Stimulated activated CD4-positive, alpha-beta T cell treated with anti-CD3 and anti-CD28 coated beads, Interleukin-12 subunit alpha, Interleukin-12 subunit beta, amount 100 ng/mL, for 24 hours (primary cell): ENCODE data around the gene TDRKH.
"Not testable (repeated sequence)": the region's sequence is repeated elsewhere in the genome, so short reads cannot be mapped to it uniquely, and the experiment has no call there.

Source experiments
- DNase-seq, 2 experiments: peaks; one replicate each; pipeline ENCODE4 v3.0.0-alpha.2; 2020; ENCODE audit warnings: low read depth in 2 of 2

TDRKH gene

DNA sequence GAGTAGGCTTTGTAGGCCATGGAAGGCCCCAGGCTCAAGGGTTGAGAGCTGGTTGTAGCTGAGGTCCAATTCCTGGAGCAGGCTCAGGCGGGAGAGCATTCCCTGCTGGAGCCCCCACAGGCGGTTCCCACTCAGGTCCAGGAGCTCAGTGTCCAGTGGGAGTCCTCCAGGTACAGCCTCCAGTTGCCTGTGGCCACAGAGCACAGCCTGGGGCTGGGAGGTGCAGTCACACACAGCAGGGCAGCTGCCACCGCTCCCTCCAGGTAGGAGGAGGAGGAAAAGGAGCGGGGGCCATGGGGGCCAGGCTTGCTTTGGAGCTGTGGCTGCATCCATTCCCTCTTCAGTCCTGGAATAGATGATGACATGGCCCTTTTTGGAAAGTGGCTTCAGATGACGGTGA lies 12.1 kb upstream of the TDRKH start:
- no peak for DNase-seq

- no peak for DNase-seq
Measured at GRCh38 chr1:151801846-151802245, 11.5 kb upstream of the TDRKH start.

- no peak for DNase-seq
Measured at GRCh38 chr1:151801310-151801820, 11.1 kb upstream of the TDRKH start.

DNA sequence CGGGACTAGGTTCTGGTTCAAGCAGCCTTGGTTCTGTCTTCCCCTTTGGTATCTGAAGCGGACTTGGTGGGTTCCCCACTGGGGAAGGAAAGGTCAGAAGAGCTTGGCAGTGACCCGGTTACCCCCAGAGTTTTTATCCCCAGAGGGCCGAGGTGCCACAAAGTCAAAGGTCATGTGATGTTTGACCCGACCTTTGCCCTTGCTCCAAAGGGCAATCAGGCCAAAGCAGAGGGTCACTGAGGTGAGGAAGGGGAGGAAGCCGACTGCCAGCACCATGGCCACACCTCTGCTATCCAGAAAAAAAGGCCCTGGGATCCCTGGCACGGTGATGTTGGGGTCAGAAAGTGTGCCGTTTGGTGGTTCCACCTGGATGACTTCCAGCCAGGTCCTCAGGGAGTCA lies 10.5 kb upstream of the TDRKH start:
- no peak for DNase-seq

- DNase-seq = no peak
Measured at GRCh38 chr1:151799179-151800022, 9.1 kb upstream of the TDRKH start.

- no peak for DNase-seq
Measured at GRCh38 chr1:151798571-151798970, 8.3 kb upstream of the TDRKH start.

DNA sequence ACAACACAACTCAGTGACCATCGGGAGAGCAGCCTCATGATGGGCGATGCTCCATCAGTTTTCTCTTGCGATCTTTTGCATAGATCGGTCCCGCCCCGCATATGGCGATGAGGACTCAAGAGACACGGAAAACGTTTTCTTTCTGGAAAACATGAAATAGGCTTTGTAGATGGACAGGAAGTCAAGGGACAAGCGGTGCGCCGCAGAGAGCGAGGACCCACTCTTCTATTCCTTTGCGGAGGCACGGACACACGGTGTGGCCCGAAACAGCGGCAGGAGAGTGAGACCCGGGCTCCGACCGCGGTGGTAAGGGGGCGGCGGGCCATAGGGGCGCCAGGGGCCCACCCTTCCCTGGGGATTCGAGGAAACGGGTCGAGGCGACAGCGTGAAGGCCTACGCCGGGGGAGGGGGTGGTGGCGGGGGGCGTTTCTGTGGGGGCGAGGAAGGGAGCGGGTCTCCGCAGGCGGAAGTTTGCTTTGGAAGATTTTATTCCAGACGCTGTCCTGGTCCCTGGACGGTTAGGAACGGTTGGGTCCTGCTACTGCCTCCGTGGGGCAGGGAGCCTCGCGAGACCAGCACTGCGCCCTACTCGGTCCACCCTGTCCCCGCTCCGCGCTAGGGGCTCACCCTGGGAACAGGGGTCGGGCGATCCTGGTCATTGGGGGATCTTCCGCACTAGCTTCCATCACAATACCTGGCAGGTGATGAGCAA lies 796 bp upstream of the TDRKH start:
- DNase-seq = no peak

- DNase-seq = no peak
Measured at GRCh38 chr1:151787689-151788088, 2.6 kb downstream of the TDRKH start.

DNA sequence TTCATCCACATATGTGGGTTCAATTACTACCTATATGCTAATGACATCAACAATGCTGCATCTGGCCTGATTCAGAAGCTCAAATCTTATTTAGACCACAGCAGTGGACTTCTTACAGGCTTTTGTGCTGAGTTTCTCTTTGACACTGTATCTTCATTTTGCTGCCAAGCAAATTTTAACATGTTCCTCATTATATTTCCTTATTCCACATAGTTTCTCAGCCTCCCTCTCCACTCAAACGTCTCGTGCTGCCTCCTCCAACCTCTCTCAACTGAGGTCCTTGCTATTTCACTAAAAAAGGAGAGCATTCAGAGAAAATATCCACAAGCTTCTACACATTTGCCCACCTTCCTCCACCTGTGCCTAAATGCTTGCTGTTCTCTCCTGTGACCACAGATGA lies 6.5 kb downstream of the TDRKH start:
- no peak for DNase-seq

DNA sequence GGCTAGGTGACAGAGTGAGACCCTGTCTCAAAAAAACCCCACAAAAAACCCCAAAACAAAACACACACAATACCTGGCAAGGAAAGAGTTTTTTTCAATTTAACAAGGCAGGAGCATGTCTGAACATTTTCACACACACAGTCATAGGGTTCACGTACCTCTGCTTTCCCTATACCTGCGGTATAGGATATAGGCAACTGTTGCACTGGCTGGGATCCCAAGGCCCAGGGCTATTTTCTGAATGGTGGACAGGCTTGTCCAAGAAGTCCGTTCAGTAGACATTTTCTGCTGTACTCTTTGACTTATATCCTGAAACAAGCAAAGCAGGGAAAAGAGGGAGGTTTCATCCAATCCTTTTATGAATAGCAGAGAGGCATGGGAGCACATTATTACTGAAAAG lies 7.6 kb downstream of the TDRKH start:
- DNase-seq = no peak

GRCh38 chr1:151782026-151782425 lies 8.3 kb downstream of the TDRKH start:
- DNase-seq = not testable (repeated sequence)

DNA sequence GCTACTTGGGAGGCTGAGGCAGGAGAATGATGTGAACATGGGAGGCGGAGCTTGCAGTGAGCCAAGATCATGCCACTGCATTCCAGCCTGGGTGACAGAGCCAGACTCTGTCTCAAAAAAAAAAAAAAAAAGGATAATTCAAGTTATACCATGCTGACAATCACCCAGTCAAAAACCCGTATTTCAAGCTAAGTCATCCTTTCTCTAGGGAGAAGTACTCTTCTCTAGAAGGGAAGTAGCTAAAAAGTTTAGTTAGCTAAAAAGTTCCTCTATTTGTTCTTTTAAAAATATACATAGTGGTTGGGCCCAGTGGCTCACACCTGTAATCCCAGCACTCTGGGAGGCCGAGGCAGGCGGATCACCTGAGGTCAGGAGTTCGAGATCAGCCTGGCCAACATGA lies 9.6 kb downstream of the TDRKH start:
- not testable (repeated sequence) for DNase-seq

GRCh38 chr1:151779852-151780251 lies 10.4 kb downstream of the TDRKH start:
- no peak for DNase-seq

DNA sequence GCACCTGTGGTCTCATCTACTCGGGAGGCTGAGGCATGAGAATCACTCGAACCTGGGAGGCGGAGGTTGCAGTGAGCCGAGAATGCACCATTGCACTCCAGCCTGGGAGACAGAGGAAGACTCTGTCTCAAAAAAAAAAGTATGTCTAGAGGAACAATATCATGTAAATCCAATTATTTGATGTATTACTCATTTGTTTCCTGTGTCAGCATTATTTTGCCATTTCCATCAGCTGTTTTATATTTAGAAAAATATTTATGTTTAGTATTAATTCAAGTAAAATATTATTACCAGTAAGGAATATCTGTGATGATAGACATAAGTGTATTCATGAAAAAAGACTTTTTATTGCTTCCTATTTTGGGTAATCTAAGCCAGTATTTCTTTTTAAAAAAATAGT lies 13.0 kb downstream of the TDRKH start:
- no peak for DNase-seq

DNA sequence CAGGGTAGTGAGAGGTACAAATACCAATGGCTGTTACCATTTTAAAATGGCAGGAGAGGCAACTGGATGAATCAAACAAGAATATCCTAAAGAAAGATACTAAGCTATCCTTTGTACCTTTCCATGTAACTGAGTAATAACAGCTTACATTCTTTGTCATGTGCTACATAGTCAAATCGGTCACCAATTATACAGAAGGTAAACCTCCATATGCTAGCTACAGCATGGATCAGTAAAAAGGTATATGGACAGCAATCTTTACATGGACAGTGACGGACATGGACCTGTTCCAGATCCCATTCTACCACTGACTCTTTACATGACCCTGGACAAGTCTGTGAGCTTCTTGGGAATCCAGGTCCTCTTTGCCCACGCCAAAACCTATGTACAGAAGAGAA lies 13.6 kb downstream of the TDRKH start:
- no peak for DNase-seq

DNA sequence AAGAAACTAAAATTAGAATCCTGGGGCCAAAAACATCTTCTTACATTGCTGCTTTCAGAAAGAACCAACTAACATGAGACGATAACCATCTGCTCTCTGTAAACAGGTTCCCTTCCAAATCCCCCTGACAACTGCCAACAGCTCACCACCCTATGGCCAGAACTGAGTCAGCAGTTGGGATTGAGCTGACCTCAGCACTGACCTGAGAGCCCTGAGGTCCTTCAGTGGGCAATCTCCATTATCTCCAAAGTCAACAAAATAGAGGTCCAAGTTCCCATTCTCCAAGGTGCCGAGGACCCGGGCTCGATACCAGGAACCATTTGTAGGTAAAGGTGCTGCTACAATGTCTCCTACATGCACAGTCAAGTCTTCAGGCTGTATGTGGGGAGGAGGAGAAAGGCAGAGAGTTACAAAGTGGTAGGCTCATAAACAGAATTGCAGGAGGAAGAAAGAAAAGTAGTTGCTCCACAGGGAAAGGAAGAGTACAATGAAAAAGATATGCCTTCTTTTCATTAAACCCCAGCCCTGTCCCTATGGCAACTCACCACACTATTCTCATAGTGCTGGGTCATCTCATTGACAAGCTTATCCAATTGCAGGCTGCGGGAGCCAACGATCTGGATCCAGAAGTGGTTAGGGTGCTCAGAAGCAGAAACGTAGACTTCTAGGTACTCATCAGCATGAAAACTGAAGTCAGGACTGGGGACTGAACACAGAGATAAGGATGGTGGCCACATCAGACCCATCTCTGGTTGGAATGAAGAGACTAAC lies 14.2 kb downstream of the TDRKH start:
- DNase-seq = no peak

DNA sequence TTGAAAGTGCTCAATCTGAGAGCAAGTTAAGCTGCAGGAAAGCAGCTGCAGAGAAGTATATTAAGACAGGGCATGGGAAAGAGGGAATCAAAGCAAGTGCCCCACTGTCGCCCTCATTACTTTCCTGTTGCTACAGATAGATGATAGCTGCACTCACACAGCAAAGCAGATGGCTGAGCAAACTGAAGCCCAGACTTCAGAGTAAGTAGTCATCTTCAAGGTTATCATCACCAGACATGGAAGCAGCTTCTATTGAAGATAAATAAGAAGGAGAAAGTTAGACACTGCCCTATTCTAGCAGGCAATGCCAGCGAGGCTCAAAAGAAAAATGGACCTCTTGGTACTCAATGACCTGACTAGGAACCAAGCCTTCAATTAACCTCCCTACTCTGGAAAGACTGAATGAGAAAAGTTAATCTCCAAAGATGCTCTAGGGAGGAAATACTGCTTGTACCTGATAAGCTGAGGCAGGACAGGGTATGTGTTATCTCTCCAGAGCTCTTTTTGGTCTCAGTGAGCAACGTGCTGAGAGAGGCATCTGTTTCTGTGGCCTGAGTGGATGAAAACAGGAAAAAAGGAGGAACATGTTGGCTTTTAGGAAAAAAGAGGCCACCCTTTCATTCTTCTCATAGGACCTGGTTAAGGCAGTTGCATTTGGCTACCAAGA lies 15.9 kb downstream of the TDRKH start:
- DNase-seq = no peak

GRCh38 chr1:151773702-151774101 lies 16.6 kb downstream of the TDRKH start:
- DNase-seq = no peak

DNA sequence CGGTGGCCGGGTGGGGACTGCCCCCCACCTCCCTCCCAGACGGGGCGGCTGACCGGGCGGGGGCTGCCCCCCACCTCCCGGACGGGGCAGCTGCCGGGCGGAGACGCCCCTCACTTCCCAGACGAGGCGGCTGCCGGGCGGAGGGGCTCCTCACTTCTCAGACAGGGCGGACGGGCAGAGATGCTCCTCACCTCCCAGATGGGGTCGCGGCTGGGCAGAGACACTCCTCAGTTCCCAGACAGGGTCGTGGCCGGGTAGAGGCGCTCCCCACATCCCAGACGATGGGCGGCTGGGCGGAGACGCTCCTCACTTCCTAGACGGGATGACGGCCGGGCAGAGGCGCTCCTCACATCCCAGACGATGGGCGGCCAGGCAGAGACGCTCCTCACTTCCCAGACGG lies 21.0 kb downstream of the TDRKH start:
- DNase-seq = not testable (repeated sequence)

DNA sequence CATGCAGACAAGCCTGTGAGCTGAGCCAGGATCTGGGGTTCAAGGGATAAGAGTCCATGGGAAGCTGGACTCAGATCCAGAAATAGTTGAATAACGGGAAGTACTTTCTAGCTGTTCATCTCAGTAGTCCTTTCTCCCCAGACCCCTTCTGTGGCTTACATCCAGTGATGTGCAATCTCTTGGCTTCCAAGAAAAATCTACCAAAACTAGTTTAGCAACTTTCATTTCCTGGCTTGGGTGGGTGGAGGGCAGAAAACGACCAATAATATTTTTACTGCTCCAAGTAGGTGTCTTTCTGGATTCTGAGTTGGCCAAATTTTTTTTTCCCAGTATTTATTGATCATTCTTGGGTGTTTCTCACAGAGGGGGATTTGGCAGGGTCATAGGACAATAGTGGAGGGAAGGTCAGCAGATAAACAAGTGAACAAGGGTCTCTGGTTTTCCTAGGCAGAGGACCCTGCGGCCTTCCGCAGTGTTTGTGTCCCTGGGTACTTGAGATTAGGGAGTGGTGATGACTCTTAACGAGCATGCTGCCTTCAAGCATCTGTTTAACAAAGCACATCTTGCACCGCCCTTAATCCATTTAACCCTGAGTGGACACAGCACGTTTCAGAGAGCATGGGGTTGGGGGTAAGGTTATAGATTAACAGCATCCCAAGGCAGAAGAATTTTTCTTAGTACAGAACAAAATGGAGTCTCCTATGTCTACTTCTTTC lies 21.8 kb downstream of the TDRKH start:
- DNase-seq = not testable (repeated sequence)

DNA sequence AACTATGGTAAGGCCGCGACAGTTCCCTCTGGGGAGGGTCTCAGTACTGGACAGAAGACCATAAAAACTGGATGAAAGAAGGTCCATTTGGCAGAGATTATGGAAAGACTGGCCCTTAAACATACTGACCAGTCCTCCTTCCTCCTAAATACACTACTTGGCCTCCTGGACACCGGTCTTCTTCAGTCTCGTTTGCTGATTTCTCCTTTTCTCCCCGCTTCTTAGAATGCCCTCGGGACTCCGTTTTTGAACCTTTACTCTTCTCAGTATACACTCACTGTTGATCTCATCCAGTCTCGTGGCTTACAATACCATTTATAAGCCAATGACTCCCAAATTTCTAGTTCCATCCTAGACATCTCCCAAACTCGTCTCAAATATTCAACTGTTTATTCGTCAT lies 26.3 kb downstream of the TDRKH start:
- no peak for DNase-seq
